ENCODE measurements around the gene MVP.

DNA sequence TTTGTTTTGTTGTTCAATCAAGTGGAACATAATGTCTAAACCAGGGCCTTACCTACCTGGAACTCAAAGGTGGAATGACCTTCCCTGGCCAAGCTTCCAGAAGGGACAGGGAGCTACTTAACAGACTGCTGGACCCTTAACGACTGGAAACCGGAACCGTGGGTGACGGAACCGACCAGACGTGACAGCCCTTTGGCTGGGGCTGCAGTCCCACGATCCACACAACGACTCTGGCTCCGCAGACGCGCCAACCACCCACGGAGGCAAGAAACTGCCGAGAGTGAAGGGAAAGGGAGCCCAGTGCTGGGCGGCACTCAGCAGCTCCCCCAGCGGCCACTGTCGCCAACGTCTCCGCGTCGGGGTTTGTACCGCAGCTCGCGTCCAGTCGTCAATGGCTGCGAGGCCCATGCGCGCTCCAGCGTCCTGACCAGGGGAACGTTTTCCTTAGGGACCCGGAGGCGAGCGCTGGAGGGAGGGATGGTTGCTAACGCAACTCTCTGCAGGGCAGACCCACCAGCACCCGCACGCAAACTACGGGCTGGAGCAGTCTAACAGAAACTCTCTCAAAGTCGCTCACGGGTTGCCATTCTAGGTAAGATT lies 35.3 kb upstream of the MVP start:
- TF ChIP-seq POLR2A (IDR thresholded peaks at IDR 0.05; ENCODE audit: low read length): no peak
- no peak for TF ChIP-seq GATA1 (IDR thresholded peaks at IDR 0.05; ENCODE audit: low read depth, low read length)
